ENCODE data around the gene RASA3.

DNA sequence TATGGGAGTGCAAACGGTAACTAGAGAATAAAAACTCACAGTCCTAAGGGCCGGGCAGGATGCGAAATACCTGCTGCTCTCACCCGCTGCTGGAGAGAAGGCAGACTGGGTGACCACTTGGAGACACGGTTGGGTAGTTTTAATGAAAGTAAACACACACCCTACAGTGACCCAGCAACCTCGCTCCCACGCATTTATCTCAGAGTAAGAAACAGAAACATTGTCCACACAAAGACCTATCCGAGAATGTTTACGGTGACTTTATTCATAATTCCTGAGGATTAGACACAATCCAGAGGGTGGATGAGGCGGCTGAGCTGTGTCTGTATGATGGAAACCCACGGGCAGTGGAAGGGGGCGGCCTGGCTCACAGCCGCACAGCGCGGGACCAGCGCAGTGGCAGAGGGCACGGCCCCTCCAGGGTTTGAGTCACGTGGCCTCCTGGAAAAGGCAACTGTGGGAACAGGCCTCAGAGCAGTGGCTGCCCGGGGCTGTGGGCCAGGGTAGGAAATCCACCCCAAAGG, 85.0 kb downstream of the RASA3 start:
- TF ChIP-seq CTCF (IDR thresholded peaks at IDR 0.05; ENCODE audit: extremely low read depth in 1 of 2, insufficient read depth in 1 of 2, low read depth in 1 of 2, low read length in 2 of 2) (no peak), GATA2 (IDR thresholded peaks at IDR 0.05; ENCODE audit: insufficient read depth, insufficient read length, low read depth, low read length) (no peak), FOS (IDR thresholded peaks at IDR 0.05; ENCODE audit: borderline replicate concordance, insufficient read depth, low read length) (no peak), POLR2A (IDR thresholded peaks at IDR 0.05; ENCODE audit: low read depth, low read length) (no peak)

All from endothelial cell of umbilical vein (primary cell).